Stimulated activated naive CD8-positive, alpha-beta T cell treated with anti-CD3 and anti-CD28 coated beads, Interleukin-15, Interleukin-2, amounts not matched to agents 100 U/mL and 50 U/mL, for 24 hours (primary cell): ENCODE measurements around the gene KCNIP2.

Source experiments
- ATAC-seq: fragments of 150-1000 bp; cut with Tn5 transposase; one replicate; pipeline ENCODE4 v1.10.0; 2021
- DNase-seq: peaks from one replicate; pipeline ENCODE4 v3.0.0; 2021

Gene KCNIP2

GRCh38 chr10:101851411-101852116, 8.0 kb upstream of the KCNIP2 start:
- DNase-seq (no peak), ATAC-seq (no peak)

GRCh38 chr10:101850749-101851148, 7.1 kb upstream of the KCNIP2 start:
- DNase-seq (no peak), ATAC-seq (no peak)

GRCh38 chr10:101848894-101849351, 5.3 kb upstream of the KCNIP2 start:
- DNase-seq, result no peak
- no peak for ATAC-seq

GRCh38 chr10:101848408-101848807, 4.8 kb upstream of the KCNIP2 start:
- ATAC-seq (no peak), DNase-seq (no peak)

- DNase-seq, result no peak
- ATAC-seq, result no peak
These were observed 2.3 kb upstream of the KCNIP2 start for GRCh38 chr10:101845893-101846292.

GRCh38 chr10:101841826-101842225, 1.8 kb downstream of the KCNIP2 start:
- ATAC-seq (no peak), DNase-seq (no peak)

- ATAC-seq (peak; percentile 84), DNase-seq (peak; percentile 86)
These were observed 2.7 kb downstream of the KCNIP2 start for GRCh38 chr10:101840741-101841453.

GRCh38 chr10:101840102-101840684, 3.4 kb downstream of the KCNIP2 start:
- ATAC-seq (no peak), DNase-seq (peak; percentile 52)

- ATAC-seq (peak; percentile 24), DNase-seq (peak; percentile 74)
These were observed 4.1 kb downstream of the KCNIP2 start for GRCh38 chr10:101839416-101840063.

- ATAC-seq (no peak), DNase-seq (no peak)
These were observed 4.6 kb downstream of the KCNIP2 start for GRCh38 chr10:101839002-101839401.

- ATAC-seq (no peak), DNase-seq (no peak)
These were observed 5.1 kb downstream of the KCNIP2 start for GRCh38 chr10:101838416-101838970.

- no peak for DNase-seq
- no peak for ATAC-seq
These were observed 5.9 kb downstream of the KCNIP2 start for GRCh38 chr10:101837748-101838147.

- ATAC-seq, result no peak
- DNase-seq, result no peak
These were observed 8.2 kb downstream of the KCNIP2 start for GRCh38 chr10:101835362-101835761.

GRCh38 chr10:101834341-101834740, 9.3 kb downstream of the KCNIP2 start:
- ATAC-seq (no peak), DNase-seq (no peak)

- DNase-seq (no peak), ATAC-seq (no peak)
These were observed 10.1 kb downstream of the KCNIP2 start for GRCh38 chr10:101833466-101833865.

GRCh38 chr10:101832325-101832771, 11.3 kb downstream of the KCNIP2 start:
- ATAC-seq (no peak), DNase-seq (no peak)

GRCh38 chr10:101831169-101831811, 12.3 kb downstream of the KCNIP2 start:
- DNase-seq (no peak), ATAC-seq (no peak)

GRCh38 chr10:101830322-101831168, 13.1 kb downstream of the KCNIP2 start:
- peak; percentile 71 for ATAC-seq
- DNase-seq, result peak; percentile 90

- ATAC-seq (peak; percentile 0), DNase-seq (peak; percentile 71)
These were observed 13.9 kb downstream of the KCNIP2 start for GRCh38 chr10:101829561-101830315.
